Activated CD4-positive, alpha-beta T cell treated with anti-CD3 and anti-CD28 coated beads, Interleukin-2, Interleukin-4, amounts not matched to agents 100 ng/mL and 50 ng/mL, durations not matched to agents 16 hours and 8 hours (primary cell): ENCODE results near the gene ATP10A.
A peak's percentile ranks its signal among the peaks of the same experiment; 100 is the strongest.

Source experiments
- DNase-seq: peaks from one replicate; pipeline ENCODE4 v3.0.0-alpha.2; 2020; ENCODE audit warnings: low spot score

ATP10A gene

DNA sequence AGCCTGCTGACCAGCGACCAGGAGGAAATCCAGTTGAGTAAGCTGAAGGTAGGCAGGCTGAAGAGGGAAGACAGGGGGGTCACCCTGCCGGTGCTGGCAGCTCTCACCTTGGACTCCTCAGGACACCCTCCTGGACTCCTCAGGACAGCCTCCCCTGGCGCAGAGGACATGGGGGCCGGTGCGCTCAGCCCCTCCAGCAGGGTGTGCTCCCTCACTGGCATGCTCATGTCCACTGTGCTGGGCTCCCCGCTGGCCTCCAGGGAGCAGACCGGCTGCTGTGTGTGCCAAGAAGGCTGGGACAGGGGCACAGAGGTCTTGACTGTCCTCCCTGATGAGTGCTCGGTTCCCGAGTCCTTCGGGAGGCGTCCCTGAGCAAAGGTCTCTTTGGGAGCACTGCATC, 183.6 kb downstream of the ATP10A start:
- no peak for DNase-seq

DNA sequence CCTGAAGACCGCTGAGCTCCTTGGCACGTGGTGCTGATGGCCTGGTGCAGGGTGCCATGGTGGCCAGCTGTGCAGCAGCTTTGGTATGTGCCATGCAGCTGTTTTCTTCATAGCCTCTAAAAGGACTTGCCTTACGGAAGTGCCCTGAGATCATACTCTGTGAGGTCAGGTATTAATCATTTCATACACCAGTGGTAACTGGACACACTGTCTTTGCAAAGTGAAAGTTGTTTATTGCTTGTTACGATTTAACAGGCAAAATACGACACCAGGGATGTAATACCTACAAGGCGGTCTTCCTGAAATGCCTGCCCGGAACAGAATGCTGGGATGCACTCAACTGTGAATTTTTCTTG, 184.6 kb downstream of the ATP10A start:
- no peak for DNase-seq

DNA sequence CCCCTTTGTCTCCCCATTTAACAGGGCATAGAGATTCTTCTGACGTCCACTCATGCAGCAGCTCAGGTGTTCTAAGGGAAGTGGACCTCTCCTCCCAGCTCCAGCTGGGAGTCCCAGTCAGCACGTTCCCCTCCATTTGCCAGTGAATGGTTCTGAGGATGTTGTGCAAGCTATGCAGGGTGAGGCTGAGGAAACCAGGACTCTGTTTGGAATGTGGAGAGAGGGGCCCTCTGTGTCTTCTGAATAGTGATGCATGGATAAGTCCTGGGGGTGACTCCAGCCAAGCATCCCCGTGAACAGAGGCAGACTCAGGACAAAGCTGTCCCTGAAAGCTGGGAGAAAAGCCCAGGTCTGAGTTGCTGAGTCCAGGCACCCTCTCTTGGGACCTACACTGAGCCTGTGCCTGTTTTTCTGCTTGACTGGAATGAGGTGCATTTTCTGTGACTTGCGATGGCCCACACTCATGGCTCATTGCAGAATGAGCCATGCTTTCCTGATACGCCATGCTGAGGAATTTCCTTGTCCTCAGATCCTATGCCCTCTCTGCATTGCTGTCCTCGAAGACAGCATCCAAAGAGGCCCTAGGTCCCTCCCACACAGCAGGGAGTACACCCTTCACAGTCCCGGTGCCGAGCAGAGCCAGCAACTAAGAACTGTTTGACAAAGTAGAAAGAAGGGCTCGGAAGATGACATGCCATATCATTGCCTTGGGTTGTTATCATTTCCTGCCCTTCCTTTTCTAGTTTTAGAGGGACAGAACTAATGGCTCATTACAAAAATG, 185.2 kb downstream of the ATP10A start:
- no peak for DNase-seq

DNA sequence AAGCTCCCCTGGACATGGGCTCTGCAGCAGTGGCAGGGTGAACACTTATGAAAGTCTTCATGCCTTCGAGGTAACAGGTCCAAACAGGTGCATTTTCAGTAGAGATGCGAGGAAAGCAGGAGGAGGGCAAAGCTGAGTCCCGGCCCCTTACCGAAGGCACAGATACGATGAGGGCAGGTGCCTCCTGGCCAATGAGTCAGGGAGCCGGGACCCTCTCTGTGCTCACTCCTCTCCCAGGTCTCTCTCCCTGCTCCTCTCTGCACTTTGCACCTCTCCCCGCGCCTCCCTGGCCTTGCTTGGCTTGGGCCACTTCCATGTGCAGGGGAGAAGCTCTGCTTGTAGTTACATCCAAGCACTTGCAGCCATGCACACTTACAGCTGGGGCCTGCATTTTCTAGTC, 187.1 kb downstream of the ATP10A start:
- no peak for DNase-seq

DNA sequence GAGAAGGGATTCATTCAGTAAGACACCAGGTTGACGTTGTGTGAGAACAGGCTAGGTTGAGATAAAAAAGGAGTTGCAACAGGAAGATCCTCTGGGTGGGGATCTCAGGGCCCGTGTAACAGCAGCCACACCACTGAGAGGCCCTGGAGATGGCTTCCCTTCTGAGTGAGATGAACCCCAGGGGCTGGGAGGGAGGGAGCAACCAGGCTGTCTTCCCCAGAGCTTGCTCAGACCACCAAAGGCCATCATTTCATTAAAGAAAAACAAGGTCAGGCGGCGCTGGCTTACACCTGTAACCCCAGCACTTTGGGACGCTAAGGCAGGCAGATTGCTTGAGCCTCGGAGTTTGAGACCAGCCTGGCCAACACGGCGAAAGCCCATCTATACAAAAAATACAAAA, 187.7 kb downstream of the ATP10A start:
- DNase-seq: no peak

DNA sequence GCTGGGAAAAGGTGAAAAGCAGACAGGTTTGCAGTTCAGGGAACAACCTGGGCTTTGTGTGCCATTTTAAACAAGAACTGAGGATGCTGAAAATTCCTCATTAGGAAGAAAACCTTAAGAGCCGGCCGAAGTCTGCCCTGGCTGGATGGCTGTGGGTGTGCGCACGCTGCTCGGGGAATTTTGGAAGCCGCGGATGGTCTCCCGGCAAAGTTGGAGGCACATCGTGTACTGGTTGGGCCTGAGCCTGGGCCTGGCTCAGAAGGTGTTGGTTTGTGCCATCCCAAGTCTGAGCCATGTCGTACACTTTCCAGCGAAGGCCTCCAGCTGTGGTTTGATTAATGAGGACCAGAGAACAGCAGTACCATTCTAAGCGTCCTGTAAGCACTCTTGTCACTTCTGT, 188.2 kb downstream of the ATP10A start:
- no peak for DNase-seq

DNA sequence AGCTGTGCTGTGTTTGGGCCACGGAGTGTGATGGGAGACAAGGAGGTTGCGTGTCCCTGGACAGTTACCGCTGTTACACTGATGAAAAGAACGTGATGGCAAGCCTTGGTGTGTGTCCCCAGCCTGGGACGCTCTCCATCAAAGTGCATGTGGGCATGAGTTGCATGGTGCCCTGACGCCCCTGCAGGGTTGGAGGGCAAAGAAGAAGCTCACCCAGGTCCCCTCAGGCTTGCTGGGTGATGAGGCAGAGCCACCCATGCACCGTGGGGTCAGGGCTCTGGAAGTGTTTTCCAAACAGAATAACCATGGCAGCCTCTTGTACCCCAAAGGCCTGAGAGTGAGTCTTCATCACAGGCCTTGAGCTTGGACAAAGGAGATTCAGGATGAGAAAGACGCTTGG, 189.2 kb downstream of the ATP10A start:
- DNase-seq: no peak

DNA sequence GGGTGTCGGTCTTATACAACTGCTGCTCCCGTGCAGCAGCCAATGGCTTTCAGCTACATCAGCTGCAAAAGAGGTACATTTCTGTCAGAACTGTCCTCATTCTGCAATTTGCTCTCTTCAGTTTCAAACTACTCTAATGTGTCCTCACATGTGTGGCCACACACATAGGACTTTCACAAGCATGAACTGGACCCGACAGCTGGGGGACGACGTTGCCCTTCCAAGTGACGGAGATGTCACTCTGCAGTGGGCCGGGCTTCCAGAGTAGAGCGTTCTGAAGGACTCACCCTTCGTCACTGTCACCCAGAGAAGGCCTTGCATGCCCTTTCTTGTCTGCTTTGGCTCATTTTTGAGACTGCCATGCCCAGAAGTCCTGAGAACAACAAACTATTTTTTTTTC, 189.8 kb downstream of the ATP10A start:
- no peak for DNase-seq

DNA sequence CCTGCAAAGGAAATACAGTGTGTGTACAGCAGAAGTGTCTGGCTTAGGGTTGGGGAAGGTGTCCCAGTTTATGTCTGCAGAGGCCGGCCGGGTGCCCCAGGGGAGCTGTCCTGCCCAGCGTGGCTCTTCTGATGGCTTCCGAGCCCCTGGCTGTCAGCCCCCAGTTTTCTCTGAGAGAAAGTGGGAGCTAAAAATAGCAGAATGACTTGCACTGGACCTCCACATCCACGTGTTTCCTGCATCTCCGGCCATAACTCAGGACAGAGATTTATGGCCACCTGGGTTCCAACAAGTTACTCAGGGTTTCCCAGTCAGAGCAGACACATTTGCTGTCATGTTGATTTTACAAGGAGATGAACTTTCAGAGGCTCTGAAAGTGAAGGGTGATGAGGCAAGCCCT, 192.0 kb downstream of the ATP10A start:
- DNase-seq: no peak

DNA sequence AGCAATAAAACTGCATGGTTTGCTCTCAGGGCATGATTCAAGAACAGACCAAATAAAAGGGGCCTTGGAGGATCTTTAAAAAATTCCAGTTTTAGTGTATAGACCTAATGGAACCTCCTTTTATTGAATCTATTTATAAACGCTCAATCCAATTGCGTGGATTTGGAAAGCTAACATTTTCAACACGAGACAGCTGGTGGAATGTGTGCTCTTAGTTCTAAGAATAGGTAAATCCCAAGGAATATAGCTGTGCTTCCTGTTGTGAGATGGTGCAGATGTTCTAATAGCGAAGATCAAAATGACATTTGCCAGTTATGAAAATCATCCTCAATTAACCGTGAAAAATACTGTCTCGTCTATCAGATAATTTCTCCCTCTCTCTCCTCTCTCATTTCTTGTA, 192.5 kb downstream of the ATP10A start:
- DNase-seq: no peak

DNA sequence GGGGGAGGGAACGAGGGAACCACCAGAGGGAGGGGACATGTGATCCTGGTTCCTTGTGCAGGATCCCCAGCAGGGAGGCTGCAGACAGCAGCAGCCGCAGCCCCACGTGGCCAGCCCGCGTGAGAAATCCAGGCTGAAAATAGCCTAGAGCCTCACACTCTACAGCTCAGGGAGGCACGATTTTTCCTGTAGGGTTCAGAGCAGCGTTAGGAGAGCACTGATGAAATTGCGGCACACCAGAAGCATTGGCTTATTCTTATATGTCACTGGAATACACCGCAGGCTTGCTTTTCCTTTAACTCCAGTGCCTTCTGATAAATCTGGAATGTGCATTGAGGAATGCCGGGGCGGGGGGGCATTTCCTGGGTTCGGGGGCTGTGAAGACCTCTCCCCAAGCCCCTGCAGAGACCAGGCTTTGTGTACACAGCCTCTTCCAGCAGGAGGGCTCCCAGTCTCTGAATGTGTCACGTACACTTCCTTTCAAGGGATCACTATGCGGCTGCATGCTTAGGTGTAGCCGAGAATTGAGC, 193.0 kb downstream of the ATP10A start:
- DNase-seq: no peak

DNA sequence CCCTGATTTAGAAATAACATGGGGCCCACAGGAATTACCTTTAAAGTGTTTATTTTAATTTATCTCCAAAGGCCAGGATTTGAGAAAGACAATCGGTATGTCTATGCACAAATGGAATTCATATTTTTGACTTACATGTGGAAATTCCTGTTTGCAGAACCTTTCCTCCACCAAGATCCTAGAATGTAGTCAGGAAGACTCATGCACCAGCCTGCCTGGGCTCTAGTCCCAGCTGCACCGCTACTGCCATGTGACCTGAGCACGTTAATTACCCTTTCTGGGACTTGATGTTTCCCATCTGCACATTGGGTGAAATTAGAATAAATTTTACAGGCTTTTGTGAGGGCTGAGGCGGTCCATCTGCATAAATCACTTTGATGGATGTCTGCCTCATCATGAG, 194.2 kb downstream of the ATP10A start:
- no peak for DNase-seq

DNA sequence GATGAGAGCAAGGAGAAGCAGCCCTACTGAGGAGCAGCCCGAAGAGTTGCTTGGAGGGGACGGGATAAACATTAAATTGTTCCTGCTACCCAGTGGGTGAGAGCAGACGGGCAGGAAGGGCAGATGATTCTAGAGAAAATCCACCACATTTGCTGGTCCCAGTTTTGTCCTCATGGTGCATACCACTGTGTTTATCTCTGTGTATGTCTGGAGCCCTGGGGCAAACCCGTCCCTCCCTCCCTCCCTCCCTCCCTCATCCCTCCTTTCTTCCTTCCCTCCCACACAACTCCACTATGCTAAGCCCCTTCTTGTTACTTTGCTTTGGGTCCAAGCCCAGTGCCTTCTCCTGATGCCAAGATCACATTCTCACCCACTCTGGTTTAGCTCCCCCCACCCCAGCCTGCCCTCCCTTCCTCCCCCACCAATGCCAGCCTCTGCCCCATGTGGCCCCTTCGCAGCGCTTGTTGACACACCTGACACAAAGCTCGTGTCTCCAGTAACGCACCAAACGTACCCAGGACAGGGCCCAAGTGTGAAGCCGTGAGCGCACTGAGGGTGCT, 194.8 kb downstream of the ATP10A start:
- DNase-seq: no peak

DNA sequence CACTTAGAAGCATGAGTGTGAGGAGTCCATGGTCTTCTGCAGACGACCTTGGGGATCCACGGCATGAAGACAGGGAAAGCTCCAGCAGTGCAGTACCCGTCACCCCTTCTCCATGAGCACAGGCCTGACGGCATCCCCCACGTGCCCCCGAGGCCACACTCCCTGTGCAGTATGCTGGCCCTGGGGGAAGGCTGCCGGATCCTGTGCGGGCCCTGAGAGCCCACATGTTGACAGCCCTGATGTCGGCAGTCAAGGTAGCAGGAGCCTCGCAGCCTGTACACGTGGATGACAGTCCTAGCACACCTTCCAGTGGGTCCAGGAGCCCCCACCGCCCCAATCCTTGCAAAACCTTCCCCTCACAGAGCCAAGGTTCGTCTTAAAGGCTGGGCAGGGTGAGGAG, 195.3 kb downstream of the ATP10A start:
- no peak for DNase-seq

DNA sequence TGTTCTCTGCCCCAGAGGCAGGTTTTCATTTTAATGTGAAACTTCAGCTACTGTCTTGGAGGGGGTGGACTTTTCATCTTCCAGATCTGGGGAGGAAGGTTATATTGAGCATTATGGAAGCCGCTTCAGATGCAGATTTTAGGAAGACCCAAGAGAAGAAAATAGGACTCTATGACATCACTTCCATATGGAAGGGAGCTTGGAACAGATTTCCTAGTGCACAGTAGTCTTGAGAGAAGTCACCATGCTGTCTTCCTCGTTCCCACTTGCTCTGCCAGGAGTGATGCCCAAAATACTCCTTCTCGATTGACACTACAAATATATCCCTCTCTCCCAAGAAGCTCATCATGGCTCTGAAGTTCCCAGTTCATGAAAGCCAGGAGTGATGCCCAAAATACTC, 197.2 kb downstream of the ATP10A start:
- no peak for DNase-seq

DNA sequence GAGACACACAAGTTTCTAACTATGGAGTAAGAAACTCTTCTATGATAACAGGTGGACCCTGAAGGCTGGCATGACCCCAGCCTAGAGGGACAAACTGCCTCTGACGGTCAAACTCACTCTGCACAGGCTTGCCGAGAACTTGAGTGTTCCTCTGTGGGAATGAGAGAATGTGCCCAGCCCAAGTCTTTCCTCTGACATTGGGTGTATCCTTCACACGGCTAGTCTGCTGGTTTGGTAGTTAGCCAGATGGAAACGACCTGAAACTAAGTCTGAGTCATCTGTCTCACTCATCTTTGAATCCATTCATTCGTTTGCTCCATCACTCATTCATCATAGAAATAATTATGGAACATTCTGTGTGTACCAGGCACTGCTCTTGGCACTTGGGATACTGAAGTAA, 198.4 kb downstream of the ATP10A start:
- DNase-seq: no peak

DNA sequence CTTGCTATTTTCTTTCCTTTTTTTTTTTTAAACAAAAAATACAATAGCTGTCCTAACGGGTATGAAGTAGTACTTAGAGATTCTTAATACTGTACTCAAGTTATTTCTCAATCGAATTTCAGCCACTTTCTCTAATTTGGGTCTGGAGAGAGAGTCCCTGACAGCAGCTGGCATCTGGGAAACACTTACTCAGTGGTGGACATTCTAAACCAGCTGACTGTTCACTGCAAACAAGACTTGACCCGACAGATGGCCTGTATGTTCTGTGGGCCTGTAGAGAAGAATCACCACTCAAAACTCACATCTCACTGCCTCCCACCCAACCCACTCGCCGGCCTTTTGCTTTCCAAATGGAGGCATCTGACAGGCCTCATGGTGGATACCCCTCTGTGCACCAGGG, 199.6 kb downstream of the ATP10A start:
- DNase-seq: no peak

DNA sequence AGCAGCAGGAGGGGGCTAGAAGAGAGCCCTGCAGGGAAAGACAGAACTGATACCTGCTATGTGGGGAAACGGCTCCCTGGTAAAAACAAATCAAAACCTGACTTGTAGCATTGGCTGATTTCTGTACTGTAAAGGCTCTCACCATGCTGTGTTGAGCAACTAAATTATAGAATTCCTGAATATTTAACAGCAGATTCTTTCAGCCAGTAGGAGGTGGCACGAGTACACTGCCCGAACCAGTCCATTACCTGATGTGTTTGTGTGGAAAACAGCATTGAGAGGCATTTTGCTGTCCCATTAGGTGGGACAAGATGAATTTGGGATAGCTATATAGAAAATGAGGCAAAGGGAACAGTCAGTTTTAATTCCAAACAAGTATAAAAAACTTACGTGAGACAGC, 201.2 kb downstream of the ATP10A start:
- DNase-seq: no peak

DNA sequence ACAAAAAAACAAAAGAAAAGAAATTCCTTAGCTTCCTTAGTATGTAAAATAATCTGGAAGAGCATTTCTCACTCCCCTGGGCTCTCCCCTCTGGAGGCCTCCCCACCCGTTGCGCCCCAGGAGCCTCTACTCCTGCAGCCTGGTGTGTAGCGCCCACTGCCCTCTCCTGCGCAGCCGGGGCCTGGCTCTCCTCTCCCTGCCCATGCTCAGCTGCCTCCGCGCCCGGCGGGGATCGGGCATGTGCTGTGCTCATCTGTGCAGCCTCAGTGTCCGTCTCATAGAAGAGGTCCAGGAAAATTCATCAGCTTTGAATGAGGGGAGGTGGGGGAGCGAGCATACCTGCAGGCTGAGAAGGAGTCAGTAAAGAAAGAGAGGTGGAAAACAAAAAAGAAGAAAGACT, 203.9 kb downstream of the ATP10A start:
- no peak for DNase-seq

DNA sequence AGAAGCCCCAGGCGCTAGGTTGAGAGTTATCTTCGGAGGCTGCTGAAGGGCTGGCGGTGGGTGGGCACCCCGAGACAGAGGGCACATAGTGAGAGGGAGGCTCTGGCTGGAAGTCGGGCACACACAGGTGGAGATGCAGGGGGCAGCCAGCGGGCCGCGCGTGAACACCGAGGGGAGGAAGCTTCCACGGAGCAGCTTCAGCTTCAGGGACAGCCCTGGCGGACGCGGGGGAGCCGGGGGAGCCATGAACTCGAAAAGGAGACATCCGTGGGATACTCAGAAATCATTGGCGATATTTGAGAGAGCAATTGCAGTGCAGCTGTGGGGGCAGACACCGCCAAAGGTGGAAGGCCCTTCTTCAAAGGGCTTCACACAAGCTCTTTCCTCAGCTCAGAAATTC, 204.6 kb downstream of the ATP10A start:
- DNase-seq: no peak

DNA sequence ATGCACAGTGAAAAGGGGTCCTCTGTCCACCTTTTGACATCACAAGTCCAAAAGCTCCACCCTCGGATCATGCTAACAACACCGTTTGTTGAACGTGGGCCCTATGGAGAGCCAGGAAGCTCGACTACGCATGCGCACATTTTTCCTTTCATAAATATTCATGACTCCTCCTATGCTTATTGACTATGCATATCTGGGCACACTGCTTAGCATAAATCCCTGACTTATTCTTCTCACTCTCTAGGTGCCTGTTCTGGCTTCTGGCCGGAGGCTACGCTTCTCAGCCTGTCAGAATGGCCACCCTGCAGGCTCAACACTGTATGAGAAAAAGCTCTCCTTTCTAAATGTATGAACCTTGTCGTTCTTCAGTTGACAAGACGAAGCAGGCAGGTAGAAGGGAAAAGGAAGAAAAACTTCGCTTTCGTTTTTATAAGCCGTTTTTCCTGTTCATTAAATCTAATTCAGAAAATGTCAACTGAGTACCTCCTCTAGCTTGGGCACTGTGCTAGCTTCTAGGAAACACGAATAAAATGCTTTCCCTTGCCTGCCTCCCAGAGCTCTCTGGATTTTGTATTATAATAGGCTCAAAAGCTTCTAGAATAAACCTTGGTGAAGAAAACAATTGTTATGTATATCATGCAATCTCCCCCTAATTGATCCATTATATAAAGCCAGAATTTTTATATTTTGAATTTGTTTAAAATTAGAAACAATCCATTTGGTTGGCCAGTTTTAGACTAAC, 207.7 kb downstream of the ATP10A start:
- no peak for DNase-seq

DNA sequence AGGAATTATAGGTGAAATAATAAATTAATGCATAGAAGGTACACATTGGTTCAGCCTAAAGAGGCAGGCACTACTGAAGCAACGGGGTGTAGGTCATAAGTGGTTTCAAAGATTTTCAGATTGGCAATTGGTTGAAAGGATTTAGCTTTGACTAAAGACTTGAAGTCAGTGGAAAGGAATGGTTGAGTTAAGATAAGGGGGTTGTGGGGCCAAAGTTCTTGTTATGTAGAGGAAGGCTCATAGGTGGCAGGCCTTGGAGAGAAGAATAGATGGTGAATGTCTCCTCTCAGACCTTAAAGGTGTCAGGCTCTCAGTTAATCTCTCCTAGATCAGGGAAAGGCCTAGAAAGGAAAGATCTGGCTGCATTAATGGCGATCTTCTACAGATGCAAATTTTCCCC, 209.8 kb downstream of the ATP10A start:
- no peak for DNase-seq

DNA sequence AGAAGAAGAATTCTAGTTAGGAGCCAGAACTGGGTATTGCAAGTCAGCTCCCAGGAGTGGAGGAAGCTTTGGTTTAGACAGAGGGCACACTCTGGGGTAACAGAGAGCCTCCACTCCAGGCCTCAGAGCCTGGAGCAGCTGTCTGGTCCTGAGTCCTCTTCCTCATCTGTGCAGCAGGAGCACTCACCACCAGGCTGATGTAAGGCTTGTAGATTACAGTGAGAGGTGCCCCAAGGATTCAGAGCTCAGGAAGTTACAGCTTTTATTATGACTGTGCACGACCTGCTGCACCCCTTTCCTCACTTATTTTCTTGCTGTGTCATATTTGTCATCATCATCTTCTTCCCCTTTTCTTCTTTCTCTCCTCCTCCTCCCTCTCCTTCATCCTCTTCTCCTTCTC, 210.4 kb downstream of the ATP10A start:
- DNase-seq: peak; percentile 51
